GM18907 (cell line): ENCODE results near the gene ABCD3.
"Not testable (repeated sequence)": the region's sequence is repeated elsewhere in the genome, so short reads cannot be mapped to it uniquely, and the experiment has no call there.

ENCODE experiments used
- ATAC-seq: cut with Tn5 transposase; IDR thresholded peaks from one replicate; pipeline ENCODE4 v1.9.1; 2021; ENCODE audit warnings: mild to moderate bottlenecking, moderate library complexity; ENCODE audit not compliant: unreplicated experiment

ABCD3 gene

GRCh38 chr1:94448741-94449140 is 30.6 kb downstream of the ABCD3 start:
- not testable (repeated sequence) for ATAC-seq

GRCh38 chr1:94456736-94457135 is 38.5 kb downstream of the ABCD3 start:
- no peak for ATAC-seq

- ATAC-seq, result no peak
Observed at GRCh38 chr1:94462606-94463005, 44.4 kb downstream of the ABCD3 start.

GRCh38 chr1:94463056-94463764 is 45.0 kb downstream of the ABCD3 start:
- ATAC-seq, result no peak

GRCh38 chr1:94463765-94464330 is 45.7 kb downstream of the ABCD3 start:
- ATAC-seq, result peak; percentile 54

- ATAC-seq, result no peak
Observed at GRCh38 chr1:94468708-94469107, 50.5 kb downstream of the ABCD3 start.

- ATAC-seq, result no peak
Observed at GRCh38 chr1:94471271-94471670, 53.1 kb downstream of the ABCD3 start.

- ATAC-seq, result no peak
Observed at GRCh38 chr1:94475232-94475631, 57.0 kb downstream of the ABCD3 start.

- ATAC-seq, result no peak
Observed at GRCh38 chr1:94479682-94480081, 61.5 kb downstream of the ABCD3 start.

- ATAC-seq, result peak; percentile 87
Observed at GRCh38 chr1:94481473-94481933, 63.3 kb downstream of the ABCD3 start.

GRCh38 chr1:94486990-94487389 is 68.8 kb downstream of the ABCD3 start:
- ATAC-seq, result no peak

GRCh38 chr1:94490556-94490955 is 72.4 kb downstream of the ABCD3 start:
- ATAC-seq, result no peak

- no peak for ATAC-seq
Observed at GRCh38 chr1:94496076-94496755, 78.0 kb downstream of the ABCD3 start.

GRCh38 chr1:94501426-94501825 is 83.2 kb downstream of the ABCD3 start:
- ATAC-seq, result no peak

GRCh38 chr1:94501935-94502334 is 83.7 kb downstream of the ABCD3 start:
- ATAC-seq, result no peak

- ATAC-seq, result no peak
Observed at GRCh38 chr1:94503153-94503552, 85.0 kb downstream of the ABCD3 start.

- no peak for ATAC-seq
Observed at GRCh38 chr1:94504601-94505000, 86.4 kb downstream of the ABCD3 start.

- no peak for ATAC-seq
Observed at GRCh38 chr1:94512816-94513215, 94.6 kb downstream of the ABCD3 start.

GRCh38 chr1:94514095-94514727 is 96.0 kb downstream of the ABCD3 start:
- peak; percentile 65 for ATAC-seq

GRCh38 chr1:94515296-94515947 is 97.2 kb downstream of the ABCD3 start:
- ATAC-seq, result no peak

GRCh38 chr1:94519351-94519750 is 101.2 kb downstream of the ABCD3 start:
- ATAC-seq, result no peak
